Measurements from ENCODE around the gene PPP2R5C. TPM values are rescaled to one million over a fixed set of nuclear protein-coding genes. Genes with fewer than 3 reads are reported as not detected.

PPP2R5C gene
- total and polyA plus RNA-seq, 9 of the 15 experiments (the other 6 are each of a cell fraction or from before 2014, with no cell fraction given), result 284 to 617 (median 395) TPM

GRCh38 chr14:101838476-101838875, 77.0 kb downstream of the PPP2R5C start:
- Histone ChIP-seq H3K4me3 (no peak overlapping the region), H3K27me3 (ENCODE audit: control insufficient read depth in 2 of 2, insufficient read depth in 2 of 2, low read length in 2 of 2) (no peaks in the 10 kb centered on the region), H3K9me1 (ENCODE audit: control insufficient read depth, insufficient read depth, low read length) (peaks cover 3% of the 10 kb centered on the region), H3K79me2 (ENCODE audit: control insufficient read depth, insufficient read depth, low read length) (peaks cover 77% of the 10 kb centered on the region), H3K36me3 (ENCODE audit: control insufficient read depth, insufficient read depth, low read length) (peaks cover 58% of the 10 kb centered on the region; the same call in 2 of the 3 replicates), H3K4me2 (ENCODE audit: insufficient read depth, low read length) (no peak overlapping the region), H3K9me3 (replicated peaks; ENCODE audit: control insufficient read depth, insufficient read depth, low read depth, low read length) (no peaks in the 10 kb centered on the region), H3K27ac (ENCODE audit: extremely low read depth, low read depth, low read length) (no peak overlapping the region), H2AFZ (ENCODE audit: low read depth, low read length) (no peak overlapping the region), H3K4me1 (replicated peaks in 1 of 2; ENCODE audit: control insufficient read depth in 2 of 2, insufficient read depth in 2 of 2, low read length in 2 of 2) (peaks cover 0 to 8% of the 10 kb centered on the region in 2 experiments; a peak in 2 of 5 replicates), H3K9ac (ENCODE audit: insufficient read depth in 1 of 2, low read depth in 2 of 2, low read length in 2 of 2) (peak overlapping the region in 1 of 2 experiments; percentile 36; a peak in 1 of 4 replicates), H4K20me1 (replicated peaks; ENCODE audit: control insufficient read depth, insufficient read depth, low read length) (peaks cover 25% of the 10 kb centered on the region)
- POLR2A ChIA-PET, result no interaction called here
- no peak for DNase-seq (ENCODE audit: extremely low read depth in 1 of 4, low spot score in 3 of 4)
- no peak for ATAC-seq
- FAIRE-seq, result no peak
- intact Hi-C loops (cut with micrococcal nuclease) (no loop called here), in situ Hi-C loops (cut with MboI) (no loop called here)
- TF ChIP-seq ZNF444 (CRISPR knock-in tag; IDR thresholded peaks at IDR 0.05) (no peak), CEBPB (tag; IDR thresholded peaks at IDR 0.05) (no peak), SPI1 (IDR thresholded peaks at IDR 0.05; ENCODE audit: borderline replicate concordance, low read depth, low read length) (no peak), MEF2D (tag; conservative IDR thresholded peaks at IDR 0.05; ENCODE audit: low read depth) (no peak), RBBP5 (IDR thresholded peaks at IDR 0.05; ENCODE audit: borderline replicate concordance, insufficient read depth, low read length, poor library complexity, severe bottlenecking) (no peak), ZBTB1 (CRISPR knock-in tag; IDR thresholded peaks at IDR 0.05; ENCODE audit: borderline replicate concordance, low read depth) (no peak), NONO (IDR thresholded peaks at IDR 0.05; ENCODE audit: low read depth in 2 of 2, low read length in 1 of 2) (no peak)
- TF ChIP-seq, protein P1, sequence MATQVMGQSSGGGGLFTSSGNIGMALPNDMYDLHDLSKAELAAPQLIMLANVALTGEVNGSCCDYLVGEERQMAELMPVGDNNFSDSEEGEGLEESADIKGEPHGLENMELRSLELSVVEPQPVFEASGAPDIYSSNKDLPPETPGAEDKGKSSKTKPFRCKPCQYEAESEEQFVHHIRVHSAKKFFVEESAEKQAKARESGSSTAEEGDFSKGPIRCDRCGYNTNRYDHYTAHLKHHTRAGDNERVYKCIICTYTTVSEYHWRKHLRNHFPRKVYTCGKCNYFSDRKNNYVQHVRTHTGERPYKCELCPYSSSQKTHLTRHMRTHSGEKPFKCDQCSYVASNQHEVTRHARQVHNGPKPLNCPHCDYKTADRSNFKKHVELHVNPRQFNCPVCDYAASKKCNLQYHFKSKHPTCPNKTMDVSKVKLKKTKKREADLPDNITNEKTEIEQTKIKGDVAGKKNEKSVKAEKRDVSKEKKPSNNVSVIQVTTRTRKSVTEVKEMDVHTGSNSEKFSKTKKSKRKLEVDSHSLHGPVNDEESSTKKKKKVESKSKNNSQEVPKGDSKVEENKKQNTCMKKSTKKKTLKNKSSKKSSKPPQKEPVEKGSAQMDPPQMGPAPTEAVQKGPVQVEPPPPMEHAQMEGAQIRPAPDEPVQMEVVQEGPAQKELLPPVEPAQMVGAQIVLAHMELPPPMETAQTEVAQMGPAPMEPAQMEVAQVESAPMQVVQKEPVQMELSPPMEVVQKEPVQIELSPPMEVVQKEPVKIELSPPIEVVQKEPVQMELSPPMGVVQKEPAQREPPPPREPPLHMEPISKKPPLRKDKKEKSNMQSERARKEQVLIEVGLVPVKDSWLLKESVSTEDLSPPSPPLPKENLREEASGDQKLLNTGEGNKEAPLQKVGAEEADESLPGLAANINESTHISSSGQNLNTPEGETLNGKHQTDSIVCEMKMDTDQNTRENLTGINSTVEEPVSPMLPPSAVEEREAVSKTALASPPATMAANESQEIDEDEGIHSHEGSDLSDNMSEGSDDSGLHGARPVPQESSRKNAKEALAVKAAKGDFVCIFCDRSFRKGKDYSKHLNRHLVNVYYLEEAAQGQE (IDR thresholded peaks at IDR 0.05; ENCODE audit: borderline replicate concordance), result no peak
- TF ChIP-seq, protein P1 (CRISPR knock-in tag; IDR thresholded peaks at IDR 0.05; ENCODE audit: low read depth), result no peak
- BruUV-seq (replicated peaks), result no TSS peak
- WGBS (ENCODE audit: insufficient coverage, low coverage, missing lambda C conversion rate), result 80% methylated on average over 2 of the region's 5 CpGs
- CTCF ChIA-PET (ENCODE audit: low intra/inter-chr PET ratio), result no interaction called here
